Measurements from ENCODE around the gene CPSF4L. TPM values are rescaled to one million over a fixed set of nuclear protein-coding genes. Genes with fewer than 3 reads are reported as not detected.

The CPSF4L gene
- total and polyA plus RNA-seq, 2 of the 13 experiments (the other 11 are each of a cell fraction or from before 2014, with no cell fraction given): 0.73 to 1.6 TPM

DNA sequence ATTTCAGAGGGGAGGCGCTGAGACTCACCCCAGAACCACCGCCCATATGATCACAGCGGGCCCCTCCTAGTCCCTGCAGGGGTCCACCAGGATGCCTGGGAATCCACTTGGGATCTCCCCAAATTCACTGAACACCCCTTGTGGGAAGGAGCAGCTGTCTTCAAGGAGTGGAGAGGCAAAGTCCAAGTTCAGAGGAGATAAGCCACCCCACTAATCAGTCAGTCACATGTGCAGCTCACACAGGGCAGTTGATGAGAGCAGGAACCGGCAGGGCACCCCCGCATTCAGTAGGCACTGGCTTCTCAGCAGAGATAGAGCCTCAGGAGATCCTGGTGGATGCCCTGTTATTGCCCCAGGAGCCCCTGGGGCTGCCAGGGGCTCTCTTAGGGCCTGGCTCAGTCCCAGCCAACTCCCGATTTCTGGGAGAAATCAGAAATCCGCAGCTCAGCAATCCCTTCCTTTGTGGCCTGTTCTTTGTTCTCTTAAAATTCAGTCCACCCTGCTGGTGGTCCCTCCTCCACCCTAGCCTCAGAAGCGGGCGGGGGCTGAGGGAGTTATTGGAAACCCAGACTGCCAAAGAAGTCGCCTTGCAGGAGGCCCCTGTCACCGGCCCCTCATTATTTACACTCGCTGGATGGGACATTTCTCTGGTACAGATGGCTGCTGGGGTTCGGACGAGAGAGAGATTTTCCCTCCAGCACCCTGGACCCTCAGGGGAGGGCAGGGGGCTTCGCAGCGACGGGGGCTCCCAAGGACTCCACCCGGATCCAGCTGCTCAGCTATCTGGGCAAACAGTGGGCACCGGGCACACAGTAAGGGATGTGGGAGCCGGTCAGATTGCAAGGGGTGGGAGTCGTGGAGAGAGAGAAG lies 48.3 kb upstream of the CPSF4L start (continued):
- TF ChIP-seq, protein P1, sequence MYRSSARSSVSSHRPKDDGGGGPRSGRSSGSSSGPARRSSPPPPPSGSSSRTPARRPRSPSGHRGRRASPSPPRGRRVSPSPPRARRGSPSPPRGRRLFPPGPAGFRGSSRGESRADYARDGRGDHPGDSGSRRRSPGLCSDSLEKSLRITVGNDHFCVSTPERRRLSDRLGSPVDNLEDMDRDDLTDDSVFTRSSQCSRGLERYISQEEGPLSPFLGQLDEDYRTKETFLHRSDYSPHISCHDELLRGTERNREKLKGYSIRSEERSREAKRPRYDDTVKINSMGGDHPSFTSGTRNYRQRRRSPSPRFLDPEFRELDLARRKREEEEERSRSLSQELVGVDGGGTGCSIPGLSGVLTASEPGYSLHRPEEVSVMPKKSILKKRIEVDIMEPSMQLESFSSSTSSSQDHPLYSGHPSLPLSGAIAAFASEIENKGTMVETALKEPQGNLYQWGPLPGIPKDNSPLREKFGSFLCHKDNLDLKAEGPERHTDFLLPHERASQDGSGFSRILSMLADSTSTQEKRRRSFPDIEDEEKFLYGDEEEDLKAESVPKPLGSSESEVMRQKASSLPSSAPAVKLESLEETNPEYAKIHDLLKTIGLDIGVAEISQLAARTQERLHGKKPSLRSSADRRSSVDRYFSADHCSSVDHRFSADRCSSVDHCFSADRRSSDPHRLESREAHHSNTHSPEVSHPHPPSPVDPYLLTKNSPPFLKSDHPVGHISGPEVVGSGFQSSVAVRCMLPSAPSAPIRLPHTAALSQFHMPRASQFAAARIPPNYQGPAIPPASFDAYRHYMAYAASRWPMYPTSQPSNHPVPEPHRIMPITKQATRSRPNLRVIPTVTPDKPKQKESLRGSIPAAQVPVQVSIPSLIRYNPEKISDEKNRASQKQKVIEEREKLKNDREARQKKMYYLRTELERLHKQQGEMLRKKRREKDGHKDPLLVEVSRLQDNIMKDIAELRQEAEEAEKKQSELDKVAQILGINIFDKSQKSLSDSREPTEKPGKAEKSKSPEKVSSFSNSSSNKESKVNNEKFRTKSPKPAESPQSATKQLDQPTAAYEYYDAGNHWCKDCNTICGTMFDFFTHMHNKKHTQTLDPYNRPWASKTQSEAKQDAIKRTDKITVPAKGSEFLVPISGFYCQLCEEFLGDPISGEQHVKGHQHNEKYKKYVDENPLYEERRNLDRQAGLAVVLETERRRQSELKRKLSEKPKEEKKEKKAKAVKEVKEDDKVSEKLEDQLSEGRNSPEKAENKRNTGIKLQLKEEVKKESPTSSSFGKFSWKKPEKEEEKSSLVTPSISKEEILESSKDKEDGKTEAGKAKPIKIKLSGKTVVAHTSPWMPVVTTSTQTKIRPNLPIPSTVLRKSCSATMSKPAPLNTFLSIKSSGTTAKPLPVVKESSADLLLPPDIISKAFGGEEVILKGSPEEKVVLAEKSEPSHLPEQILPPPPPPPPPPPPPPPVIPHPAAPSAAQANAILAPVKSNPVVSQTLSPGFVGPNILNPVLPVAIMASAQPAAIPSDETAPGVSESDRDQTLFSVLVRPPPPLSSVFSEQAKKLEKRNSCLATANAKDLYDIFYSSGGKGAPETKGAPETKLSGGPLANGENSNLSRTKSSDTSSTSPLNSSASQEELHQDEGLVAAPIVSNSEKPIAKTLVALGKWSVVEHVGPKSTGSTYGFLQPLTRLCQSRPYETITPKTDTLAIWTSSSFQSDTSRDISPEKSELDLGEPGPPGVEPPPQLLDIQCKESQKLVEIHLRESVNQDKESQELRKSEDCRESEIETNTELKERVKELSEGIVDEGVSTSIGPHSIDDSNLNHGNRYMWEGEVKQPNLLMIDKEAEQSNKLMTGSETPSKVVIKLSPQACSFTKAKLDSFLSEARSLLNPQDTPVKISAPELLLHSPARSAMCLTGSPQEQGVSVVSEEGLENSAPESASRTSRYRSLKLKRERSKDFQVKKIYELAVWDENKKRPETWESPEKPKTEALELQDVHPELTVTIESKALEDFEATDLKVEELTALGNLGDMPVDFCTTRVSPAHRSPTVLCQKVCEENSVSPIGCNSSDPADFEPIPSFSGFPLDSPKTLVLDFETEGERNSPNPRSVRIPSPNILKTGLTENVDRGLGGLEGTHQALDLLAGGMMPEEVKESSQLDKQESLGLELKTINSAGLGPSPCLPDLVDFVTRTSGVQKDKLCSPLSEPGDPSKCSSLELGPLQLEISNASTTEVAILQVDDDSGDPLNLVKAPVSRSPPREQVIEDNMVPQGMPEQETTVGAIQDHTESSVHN (CRISPR knock-in tag; IDR thresholded peaks at IDR 0.05): no peak
- TF ChIP-seq, protein P2, sequence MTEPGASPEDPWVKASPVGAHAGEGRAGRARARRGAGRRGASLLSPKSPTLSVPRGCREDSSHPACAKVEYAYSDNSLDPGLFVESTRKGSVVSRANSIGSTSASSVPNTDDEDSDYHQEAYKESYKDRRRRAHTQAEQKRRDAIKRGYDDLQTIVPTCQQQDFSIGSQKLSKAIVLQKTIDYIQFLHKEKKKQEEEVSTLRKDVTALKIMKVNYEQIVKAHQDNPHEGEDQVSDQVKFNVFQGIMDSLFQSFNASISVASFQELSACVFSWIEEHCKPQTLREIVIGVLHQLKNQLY (CRISPR knock-in tag; IDR thresholded peaks at IDR 0.05): no peak
- no peak for TF ChIP-seq KLF6 (CRISPR knock-in tag; IDR thresholded peaks at IDR 0.05)
- TF ChIP-seq MIXL1 (CRISPR knock-in tag; IDR thresholded peaks at IDR 0.05): no peak
- TF ChIP-seq ZFP62 (CRISPR knock-in tag; IDR thresholded peaks at IDR 0.05): no peak
- TF ChIP-seq, protein P3, sequence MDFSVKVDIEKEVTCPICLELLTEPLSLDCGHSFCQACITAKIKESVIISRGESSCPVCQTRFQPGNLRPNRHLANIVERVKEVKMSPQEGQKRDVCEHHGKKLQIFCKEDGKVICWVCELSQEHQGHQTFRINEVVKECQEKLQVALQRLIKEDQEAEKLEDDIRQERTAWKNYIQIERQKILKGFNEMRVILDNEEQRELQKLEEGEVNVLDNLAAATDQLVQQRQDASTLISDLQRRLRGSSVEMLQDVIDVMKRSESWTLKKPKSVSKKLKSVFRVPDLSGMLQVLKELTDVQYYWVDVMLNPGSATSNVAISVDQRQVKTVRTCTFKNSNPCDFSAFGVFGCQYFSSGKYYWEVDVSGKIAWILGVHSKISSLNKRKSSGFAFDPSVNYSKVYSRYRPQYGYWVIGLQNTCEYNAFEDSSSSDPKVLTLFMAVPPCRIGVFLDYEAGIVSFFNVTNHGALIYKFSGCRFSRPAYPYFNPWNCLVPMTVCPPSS (IDR thresholded peaks at IDR 0.05): no peak
- peak; percentile 70 for TF ChIP-seq ZNF333 (CRISPR knock-in tag; IDR thresholded peaks at IDR 0.05; ENCODE audit: borderline replicate concordance)
- peak; percentile 26; the same call in 1 of the 2 replicates for TF ChIP-seq MEF2D (CRISPR knock-in tag; IDR thresholded peaks at IDR 0.05)
- TF ChIP-seq PLRG1 (conservative IDR thresholded peaks at IDR 0.05): no peak
- TF ChIP-seq ZNF329 (CRISPR knock-in tag; IDR thresholded peaks at IDR 0.05; ENCODE audit: low read depth): 0 out of 2 replicates have a peak, but pooled peaks have one; percentile 27
- TF ChIP-seq STAT5B (CRISPR knock-in tag; IDR thresholded peaks at IDR 0.05): no peak
- 0 out of 2 replicates have a peak, but pooled peaks have one; percentile 28 for TF ChIP-seq NRL (CRISPR knock-in tag; IDR thresholded peaks at IDR 0.05; ENCODE audit: borderline replicate concordance)
- TF ChIP-seq JARID2 (CRISPR knock-in tag; IDR thresholded peaks at IDR 0.05; ENCODE audit: insufficient replicate concordance): no peak
- 0 out of 2 replicates have a peak, but pooled peaks have one; percentile 37 for TF ChIP-seq XBP1 (CRISPR knock-in tag; IDR thresholded peaks at IDR 0.05)
- TF ChIP-seq ZBTB7B (CRISPR knock-in tag; IDR thresholded peaks at IDR 0.05): no peak
- no peak for TF ChIP-seq BHLHE40 (IDR thresholded peaks at IDR 0.05; ENCODE audit: low read length)
- no peak for TF ChIP-seq PAWR (CRISPR knock-in tag; IDR thresholded peaks at IDR 0.05; ENCODE audit: borderline replicate concordance)
- TF ChIP-seq, protein P4, sequence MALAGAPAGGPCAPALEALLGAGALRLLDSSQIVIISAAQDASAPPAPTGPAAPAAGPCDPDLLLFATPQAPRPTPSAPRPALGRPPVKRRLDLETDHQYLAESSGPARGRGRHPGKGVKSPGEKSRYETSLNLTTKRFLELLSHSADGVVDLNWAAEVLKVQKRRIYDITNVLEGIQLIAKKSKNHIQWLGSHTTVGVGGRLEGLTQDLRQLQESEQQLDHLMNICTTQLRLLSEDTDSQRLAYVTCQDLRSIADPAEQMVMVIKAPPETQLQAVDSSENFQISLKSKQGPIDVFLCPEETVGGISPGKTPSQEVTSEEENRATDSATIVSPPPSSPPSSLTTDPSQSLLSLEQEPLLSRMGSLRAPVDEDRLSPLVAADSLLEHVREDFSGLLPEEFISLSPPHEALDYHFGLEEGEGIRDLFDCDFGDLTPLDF (CRISPR knock-in tag; IDR thresholded peaks at IDR 0.05): no peak
- no peak for TF ChIP-seq ERF (CRISPR knock-in tag; IDR thresholded peaks at IDR 0.05)

Data from HepG2 (cell line).